ENCODE measurements around the gene RCAN2.

Gene RCAN2

DNA sequence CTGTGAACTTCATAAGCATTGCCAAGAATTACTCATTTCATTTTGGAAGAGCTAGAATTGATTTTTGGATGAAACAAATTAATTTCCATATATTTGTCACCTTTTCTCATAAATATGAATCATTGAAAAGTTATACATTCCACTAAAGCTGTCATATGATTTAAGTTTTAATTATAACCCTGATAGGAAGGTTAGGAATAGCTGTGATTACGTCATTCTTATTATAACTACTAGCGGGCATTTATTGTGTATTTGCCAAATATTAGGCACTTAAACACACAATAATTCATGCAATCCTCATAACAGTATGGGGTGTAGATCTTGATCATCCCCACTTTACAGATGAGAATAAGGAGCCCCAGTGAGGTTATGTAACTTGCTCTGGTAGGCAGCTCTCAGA is 243.1 kb downstream of the RCAN2 start:
- DNase-seq, result no peak

DNA sequence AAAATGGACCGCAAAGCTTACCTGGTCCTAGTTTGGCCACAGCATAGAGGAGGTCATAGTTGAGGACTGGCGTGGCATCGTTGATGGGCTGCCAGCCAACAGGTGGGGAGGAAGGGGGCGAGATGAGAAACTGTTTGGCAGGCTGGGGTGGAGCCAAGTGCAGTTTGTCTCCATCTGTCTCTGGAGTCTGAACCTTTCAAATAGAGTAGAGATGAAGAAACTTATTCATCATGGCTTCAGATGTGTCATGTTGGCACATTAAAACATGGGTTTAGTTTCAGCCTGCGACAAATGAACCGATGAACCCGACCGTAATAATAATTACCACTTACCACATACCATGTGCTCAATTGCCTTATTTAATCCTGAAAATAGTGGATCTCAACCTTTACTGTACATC is 244.5 kb downstream of the RCAN2 start:
- DNase-seq, result no peak

DNA sequence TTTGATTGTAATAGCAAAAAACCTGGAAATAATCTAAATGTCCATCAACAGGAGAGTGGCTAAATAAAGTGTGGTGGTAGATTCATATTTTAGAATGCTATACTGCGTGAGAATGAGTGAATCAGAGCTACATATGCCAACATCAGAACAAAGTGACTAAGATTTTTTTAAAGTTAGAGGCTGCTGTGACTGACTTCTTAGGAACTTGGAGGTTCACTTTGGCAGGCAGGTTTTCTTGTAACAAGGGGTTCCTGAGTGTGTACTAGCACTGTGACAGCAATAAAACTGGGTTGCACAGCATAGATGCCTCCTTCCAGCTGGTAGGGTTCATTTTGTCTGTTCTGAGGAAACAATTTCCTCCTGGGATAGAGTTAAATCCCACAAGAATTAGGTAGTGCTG is 245.2 kb downstream of the RCAN2 start:
- peak; percentile 18 for DNase-seq

DNA sequence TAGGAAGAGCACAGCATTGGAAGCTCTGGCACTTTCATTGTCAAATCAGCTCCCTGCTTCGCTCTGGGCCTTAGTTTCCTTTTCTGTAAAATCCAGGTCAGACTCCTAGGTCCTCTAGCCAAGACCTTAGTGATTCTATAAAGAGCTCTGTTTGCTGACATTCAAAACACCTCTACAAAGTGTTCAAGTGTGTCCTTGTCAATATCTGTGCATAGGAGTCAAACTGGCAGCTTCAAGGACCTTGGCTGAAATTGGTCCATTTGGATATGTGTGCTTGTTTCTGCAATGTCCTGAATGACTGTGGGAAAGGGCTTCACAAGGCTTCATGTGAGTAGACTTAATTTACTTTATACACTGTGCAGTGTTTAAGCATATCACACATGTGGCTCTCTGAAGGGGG is 246.6 kb downstream of the RCAN2 start:
- DNase-seq, result no peak

DNA sequence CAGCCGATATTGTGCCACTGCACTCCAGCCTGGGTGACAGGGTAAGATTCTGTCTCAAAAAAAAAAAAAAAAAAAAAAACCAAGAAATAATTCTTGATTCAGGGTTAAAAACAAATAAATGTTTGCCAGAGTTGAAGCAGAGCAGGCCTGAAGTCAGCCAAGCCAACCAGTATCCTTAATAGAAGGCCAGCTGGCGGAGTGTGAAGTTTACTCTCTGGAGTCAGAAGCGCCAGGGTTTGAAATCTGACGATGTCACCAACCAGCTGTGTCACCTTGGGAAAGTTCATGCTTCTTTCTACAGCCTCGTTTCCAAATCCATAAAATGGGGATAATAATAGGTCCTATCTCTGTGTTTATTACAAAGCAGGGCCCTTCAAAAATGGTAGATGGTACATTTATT is 247.5 kb downstream of the RCAN2 start:
- DNase-seq, result no peak

DNA sequence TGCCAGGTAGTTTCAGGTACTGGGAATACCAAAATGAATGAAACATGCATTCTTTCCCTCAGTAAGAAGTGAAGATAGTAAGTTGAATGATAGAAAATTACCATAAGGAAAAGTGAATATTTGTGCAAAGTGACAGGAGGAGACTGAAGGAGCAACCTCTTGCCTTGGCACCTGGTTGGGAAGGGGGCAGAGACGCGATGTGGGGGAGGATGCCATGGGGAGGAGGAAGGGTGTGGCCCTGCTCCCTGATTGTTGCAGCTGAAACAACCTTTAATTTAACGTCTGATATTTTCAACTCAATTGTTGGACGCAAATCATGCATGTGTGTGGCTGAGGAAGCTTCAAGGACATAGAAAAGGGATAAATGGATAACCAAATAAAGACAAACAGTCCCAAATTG is 248.3 kb downstream of the RCAN2 start:
- no peak for DNase-seq

DNA sequence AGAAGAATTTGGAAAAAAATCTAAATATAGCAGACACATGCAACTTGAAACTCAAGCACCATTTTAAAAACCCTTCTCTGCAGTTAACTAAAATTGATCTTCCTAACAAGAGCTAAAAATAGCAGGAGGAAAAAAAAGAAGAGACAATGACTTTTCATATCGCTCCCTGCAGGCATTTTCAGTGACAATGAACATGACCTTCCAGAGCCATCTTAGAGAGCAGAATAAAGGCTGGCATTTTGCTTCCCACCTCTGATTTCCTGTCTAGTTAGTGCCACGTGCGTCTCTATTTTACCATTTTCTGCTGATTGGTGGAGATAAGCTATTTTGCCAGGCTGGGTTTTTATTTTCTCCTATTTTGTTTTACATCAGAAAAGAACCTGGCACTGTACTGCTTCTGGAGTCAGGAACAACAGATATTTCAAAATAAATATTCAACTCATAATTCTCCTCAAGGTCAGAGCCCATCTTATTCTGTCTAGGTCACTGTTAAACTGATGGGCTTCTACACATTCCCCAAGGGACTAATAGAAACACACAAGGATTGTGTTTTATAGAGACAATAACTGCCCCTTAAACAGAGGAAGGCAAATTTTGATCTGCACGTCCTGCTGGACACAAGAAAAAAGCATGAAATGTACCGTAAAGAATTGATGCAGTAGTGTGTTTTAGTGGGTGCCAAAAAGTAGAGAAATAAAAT is 250.2 kb downstream of the RCAN2 start:
- no peak for DNase-seq

DNA sequence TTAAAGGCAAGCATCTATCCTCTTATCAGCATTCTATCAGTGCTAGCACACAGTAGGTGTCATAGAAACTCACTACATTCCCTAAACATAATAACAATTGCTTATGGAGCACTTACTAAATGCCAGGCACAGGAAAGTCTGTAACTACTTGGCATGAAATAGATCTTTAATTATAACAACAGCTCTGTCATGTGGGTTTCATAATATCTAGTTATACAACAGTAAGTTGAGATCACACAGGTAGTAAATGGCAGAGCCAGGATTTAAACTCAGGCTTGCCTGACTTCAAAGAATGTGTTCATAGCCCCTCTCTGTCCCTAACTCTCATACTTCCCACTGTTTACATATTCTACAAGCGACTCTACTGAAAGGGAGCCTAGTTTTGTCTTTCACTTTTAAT is 254.5 kb downstream of the RCAN2 start:
- no peak for DNase-seq

DNA sequence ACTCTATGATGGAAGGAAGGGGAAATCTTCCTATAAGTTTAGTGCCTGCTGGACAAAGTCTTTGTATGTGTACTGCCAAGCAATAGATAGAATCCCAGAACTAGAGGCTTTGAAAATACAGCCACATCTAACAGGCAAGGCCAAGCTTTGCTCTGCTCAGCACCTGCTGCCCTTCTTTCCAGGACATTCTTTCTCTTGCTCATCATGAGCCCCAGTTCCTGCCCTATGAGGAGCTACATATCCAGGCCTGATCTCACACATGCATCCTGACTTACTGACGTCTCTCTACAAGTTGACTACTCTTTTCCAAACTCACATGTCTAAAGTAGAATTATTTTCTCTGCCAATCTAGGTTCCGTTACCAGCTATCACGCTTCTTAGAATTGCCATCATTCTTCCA is 256.0 kb downstream of the RCAN2 start:
- DNase-seq, result no peak

DNA sequence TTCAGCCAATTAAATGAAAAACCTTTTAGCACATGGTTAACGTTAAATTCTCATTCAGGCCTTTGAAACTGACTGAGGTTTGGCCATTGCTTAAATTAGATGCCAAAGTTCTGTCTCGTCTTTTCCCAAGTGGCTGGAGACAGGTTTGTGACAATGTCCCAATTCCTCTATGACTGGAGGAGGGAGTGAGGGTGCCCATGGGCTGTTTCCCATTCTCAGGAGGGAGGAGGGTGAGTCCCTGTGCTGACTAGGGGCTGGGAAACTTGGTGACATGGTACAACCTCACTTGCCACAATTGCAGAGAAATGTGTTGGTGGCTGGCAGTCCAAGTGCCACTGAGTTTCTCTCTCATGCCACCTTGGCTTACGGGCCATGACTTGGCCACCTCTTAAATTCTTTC is 256.5 kb downstream of the RCAN2 start:
- DNase-seq, result no peak

DNA sequence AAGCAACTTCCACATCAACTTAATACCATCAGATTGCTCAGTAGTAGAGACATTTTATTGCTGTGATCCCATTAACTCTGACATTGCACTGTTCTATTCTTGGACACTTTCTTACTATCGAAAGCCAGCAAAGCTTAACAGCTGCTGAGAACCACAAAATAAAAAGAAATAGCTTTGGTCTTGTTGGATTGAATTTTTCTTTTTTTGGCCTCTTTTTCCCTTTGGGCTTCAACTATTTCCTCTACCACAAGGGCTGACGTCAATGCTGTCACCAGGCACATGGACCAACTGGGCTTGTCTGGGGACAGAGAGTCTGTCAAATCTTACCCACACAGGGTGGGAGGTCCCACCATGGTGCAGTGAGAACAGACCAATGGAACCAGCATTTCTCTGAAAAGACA is 257.1 kb downstream of the RCAN2 start:
- DNase-seq, result no peak

DNA sequence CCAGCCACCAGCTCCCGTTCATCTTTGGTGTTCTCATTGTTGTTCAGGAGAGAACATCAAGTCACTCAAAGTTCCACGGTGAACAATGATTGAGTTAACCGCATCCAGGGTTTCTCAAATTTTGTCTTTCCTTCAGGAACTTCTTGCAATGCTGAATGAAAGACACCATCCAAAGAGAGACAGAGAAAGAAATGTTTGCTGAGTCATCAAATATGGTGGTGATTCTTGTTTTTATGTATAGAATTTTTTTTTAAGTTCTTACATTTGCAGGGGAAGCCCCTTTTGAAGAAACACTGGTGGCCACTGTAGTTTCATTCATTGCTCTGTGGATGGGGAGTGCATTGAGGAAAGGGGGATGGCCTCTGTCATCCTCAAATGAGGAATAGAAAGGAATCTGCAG is 258.1 kb downstream of the RCAN2 start:
- DNase-seq, result no peak

DNA sequence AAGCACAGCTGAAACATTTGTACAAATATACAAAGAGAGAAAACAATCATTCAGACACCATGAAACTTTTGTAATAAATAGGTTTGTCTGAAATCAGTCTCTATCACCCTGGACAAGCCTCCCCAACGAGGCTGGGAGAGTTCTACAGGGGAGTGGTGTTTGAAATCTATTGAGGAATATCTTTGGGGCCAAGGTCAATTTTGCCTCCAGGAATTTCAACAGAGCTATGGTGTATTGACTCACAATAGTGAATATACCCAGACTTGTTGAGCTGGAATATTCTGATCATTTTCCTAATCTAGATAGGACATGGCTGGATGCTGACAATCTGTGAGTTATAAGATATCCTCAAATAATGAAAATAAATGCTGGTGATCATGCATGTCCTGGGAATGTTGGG is 269.0 kb downstream of the RCAN2 start:
- DNase-seq, result no peak

DNA sequence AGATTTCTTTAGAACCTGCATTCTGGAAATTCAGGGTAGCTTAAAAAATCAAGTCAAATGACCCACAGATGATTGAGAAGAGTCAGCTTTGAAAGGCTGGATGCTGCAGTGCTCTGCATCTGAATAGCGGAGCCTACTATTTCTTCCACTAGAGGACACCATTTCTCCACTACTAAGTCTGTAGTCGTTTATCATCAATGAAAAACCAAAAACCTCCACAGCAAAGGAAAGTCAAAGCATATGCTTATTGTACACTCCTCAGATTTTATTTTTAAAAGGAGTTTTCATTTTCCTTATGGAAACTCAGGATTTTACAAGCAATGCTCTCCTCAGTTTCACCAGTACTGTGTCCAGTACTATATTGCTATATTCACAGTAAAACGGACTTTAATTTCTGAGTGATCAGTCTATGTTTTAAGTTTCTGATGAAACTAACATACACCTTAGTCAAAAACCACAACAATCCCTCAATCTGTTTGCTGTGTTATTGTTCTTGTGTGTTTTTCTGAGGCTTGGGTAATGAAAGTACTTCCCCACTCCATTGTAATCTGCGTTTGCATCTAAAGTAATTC is 269.9 kb downstream of the RCAN2 start:
- peak; percentile 38 for DNase-seq

DNA sequence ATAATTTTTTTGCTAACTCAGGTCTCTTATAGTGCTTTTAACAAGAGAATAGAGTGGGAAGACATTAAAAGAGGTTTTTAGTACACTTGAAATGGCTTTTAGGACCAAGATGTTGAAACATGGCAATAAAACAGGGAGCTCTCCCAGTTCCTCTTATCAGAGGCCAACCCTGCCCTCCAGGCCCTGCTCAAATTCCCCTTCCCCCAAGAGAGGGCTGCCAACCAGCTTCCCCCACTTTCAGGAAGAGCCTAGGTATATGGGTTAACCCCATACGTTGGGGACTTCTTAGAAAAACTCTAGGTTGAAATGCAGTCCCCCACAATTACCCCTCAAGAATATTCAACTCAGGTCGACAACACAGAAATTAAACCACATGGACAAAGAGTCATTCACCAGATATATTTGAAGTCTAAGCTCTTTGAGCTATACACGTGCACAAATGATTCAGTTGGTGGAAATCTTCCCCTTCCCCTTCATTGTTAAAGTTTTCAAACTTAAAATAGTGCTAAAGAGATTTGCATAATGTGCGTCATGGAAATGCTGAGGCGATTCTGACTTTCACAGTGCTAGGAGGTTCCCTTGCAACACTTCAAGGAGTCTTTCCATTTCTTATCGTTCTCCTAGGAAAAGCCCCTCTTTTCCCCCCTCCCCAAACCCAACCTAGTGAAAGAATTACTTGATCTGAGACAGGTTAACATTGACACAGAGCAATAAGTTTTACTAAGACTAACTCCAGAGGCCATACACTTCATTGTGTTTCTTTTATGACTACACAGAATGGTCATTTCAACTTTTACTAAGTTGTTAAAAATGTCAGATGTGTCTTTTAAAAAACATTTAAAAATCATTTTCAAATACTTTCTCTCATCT is 270.7 kb downstream of the RCAN2 start:
- DNase-seq, result no peak

DNA sequence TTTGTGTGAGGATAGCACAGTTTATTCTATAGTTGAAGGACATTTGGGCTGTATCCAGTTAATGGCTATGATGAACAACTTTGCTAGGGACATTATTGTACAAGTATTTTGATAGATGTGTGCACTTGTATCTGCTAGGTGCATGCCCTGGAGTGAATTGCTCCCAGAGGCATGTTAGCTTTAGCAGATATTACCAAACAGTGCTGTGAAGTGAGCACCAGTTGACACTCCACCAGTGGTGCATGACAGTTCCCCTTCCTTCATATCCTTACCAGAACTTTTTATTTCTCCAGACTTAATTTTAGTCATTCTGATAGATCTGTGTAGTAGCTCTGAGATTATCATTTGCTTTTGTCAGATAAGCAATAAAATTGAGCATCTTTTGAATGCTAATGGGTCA is 271.6 kb downstream of the RCAN2 start:
- no peak for DNase-seq

DNA sequence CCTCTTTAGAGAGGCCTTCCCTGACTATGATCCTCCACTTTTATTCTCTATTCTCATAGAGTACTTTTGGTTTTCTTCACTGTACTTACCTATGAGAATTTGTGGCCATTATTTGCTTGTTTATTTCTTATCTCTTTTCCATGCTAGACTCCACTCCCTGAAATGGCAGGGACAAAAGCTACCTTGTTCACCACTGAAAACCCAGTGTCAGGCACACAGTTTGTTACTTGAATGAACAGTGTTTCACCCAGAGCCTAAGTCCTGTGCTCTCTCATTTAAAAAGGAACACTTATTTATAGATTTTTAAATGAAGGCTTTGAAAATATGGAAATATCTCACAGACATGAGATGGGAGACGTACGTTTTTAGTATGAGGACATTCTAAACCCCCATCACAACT is 272.8 kb downstream of the RCAN2 start:
- no peak for DNase-seq

DNA sequence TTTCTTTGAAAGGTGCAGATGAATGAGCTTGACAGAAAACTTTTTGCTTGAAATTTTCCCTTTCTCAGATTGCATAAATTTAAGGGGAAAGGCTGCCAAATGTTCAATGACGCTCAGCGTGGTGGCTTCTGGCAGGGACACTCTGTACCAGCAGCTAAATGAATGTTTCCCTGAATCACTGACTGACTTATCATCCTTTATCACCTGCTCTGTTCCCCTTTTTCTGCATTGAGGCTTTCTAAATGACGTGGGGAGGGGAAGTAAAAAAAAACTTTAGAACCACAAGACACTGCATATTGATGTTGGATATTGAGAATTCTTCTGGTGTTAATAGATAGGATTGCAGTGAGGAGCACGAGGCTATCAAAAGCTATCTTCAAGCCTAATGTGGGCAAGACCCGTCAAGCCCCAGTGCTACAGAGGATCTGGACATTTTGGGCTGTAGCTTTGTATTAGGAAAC is 273.5 kb downstream of the RCAN2 start:
- DNase-seq, result no peak

DNA sequence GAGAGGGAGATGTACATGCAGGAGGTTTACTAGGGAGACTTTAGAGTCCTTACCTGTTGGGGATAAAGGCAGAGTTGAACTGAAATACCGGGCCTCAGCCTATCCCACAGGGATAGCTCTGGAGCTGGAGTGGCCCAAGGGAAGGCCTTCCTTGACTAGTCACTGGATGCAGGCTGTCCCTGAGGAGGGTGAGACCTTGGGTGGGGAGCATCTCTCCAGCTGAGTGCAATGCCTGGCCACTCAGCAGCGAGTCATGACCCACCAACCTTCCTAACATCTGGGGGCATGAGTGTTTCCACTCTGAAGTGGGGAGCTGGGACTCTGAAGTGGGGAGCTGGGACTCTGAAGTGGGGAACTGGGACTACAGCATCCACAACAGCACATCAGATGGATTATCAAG is 274.4 kb downstream of the RCAN2 start:
- no peak for DNase-seq

DNA sequence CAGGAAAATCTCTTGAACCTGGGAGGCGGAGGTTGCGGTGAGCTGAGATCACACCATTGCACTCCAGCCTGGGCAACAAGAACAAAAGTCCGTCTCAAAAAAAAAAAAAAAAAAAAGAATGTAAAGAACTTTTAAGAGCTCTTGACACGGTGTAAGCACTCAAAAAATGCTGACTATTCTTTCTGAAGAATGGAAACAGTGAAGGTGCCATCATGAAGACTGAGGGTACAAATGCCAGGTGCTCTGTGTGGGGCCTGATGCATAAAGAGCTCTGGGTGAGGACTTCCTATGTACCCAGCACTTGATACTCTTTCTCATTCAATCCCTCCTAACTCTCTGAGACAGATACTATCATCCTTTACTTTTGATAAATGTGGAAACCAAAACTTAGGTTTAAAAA is 275.5 kb downstream of the RCAN2 start:
- DNase-seq, result no peak

DNA sequence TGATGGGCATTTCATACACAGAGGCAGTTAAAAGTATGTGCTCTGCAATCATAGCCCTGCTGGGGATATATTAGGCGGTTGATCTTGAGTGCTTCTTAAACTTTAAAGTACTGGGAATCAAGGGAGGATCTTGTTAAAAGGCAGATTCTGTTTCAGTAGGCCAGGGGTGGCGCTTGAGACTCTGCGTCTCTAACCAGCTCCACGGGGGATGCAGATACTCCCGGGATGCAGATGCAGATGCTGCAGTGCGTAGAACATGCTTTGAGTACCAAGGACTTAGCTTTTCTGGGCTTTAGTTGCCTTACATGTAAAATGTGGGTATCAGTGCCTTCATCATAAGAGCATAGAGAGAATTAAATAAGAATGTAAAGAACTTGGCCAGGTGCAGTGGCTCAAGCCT is 276.0 kb downstream of the RCAN2 start:
- DNase-seq, result no peak

DNA sequence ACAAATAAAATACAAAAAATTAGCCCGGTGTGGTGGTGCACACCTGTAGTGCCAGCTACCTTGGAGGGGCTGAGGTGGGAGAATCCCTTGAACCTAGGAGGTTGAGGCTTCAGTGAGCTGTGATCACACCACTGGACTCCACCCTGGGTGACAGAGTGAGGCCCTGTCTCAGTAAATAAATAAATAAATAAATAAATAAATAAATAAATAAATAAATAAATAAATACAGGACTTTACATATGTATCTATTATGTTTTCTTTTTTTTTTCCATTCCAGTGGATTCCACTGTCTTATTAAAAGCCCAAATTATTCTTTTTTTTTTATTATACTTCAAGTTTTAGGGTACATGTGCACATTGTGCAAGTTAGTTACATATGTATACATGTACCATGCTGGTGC is 279.3 kb downstream of the RCAN2 start:
- no peak for DNase-seq

DNA sequence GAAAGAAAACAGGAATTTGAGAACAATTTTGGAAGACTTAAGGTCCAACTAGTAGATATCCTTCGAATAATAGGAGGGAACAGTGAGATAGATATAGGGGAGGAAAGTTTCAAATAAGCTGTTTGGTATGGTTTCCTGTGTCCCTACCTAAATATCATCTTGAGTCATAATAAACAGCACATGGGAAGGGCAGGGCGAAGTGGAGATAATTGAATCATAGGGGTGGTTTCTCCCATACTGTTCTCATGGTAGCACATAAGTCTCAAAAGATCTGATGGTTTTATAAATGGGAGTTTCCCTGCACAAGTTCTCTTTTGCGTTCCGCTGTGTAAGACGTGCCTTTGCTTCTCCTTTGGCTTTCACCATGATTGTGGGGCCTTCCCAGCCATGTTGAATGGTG is 281.0 kb downstream of the RCAN2 start:
- no peak for DNase-seq

DNA sequence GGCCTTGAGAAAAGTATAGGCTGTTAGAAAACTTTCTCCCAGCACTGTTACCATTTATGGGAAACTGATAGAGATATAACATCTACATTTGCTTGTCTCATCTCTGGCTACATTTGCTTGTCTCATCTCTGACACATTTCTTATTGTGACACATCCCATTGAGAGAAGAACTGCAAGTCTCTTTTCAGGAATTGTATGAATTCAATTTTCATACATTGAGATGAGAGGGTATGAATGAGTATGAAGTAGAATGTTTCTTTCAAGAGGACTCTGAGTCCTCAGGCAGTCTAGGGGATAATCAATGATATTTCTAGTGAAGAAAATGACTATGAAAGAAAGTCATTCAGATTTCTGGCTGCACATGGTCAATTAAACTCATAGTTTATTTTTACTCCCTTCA is 282.9 kb downstream of the RCAN2 start:
- no peak for DNase-seq

Measured in fibroblast of skin of abdomen (primary cell).